Osteoblast (primary cell): ENCODE results near the gene NCOA1. TPM values are rescaled to one million over a fixed set of nuclear protein-coding genes. Genes with fewer than 3 reads are reported as not detected.
"Not testable (repeated sequence)": the region's sequence is repeated elsewhere in the genome, so short reads cannot be mapped to it uniquely, and the experiment has no call there.

Experiments used
- DNase-seq: peaks from one replicate; pipeline ENCODE4 v3.0.0; 2011; ENCODE audit warnings: low spot score, mixed read lengths; ENCODE audit not compliant: insufficient read length; ENCODE audit errors: missing footprints
- H2AFZ ChIP-seq: 2 replicates; pipeline ENCODE4 v1.6.0; 2011; ENCODE audit warnings: mild to moderate bottlenecking, low read length
- H3K27ac ChIP-seq: 2 replicates; pipeline ENCODE4 v1.5.1; 2011; ENCODE audit warnings: mild to moderate bottlenecking, low read depth, low read length, moderate library complexity
- H3K27me3 ChIP-seq: 2 replicates; pipeline ENCODE4 v1.6.0; 2012; ENCODE audit warnings: mild to moderate bottlenecking, control low read depth, inconsistent platforms, low read length, moderate library complexity; ENCODE audit not compliant: insufficient read depth
- H3K36me3 ChIP-seq: 2 replicates; pipeline ENCODE4 v1.5.1; 2011; ENCODE audit warnings: mild to moderate bottlenecking, low read length, control low read depth, moderate library complexity; ENCODE audit not compliant: insufficient read depth
- H3K4me1 ChIP-seq: 2 replicates; pipeline ENCODE4 v1.5.1; 2011; ENCODE audit warnings: mild to moderate bottlenecking, low read length, control low read depth, moderate library complexity; ENCODE audit not compliant: insufficient read depth
- H3K4me2 ChIP-seq: 2 replicates; pipeline ENCODE4 v1.6.0; 2011; ENCODE audit warnings: mild to moderate bottlenecking, low read length; ENCODE audit not compliant: insufficient read depth
- H3K4me3 ChIP-seq: fragments of 200-600 bp; sonication (generic); 3 replicates; pipeline ENCODE4 v1.5.1; 2012; ENCODE audit warnings: mild to moderate bottlenecking, low read length, inconsistent platforms; ENCODE audit not compliant: insufficient read depth
- H3K79me2 ChIP-seq: 2 replicates; pipeline ENCODE4 v1.6.0; 2012; ENCODE audit warnings: mild to moderate bottlenecking, low read length, control low read depth, inconsistent platforms; ENCODE audit not compliant: insufficient read depth
- H3K9me3 ChIP-seq: 2 replicates; pipeline ENCODE4 v1.5.1; 2011; ENCODE audit warnings: low read depth, low read length, control low read depth
- H4K20me1 ChIP-seq: 2 replicates; pipeline ENCODE4 v1.6.0; 2012; ENCODE audit warnings: mild to moderate bottlenecking, low read length, control low read depth; ENCODE audit not compliant: insufficient read depth
- total RNA-seq: library from RNA; depleted of rRNA; stranded (reverse); fragments of >200 nt; gene quantifications from 2 replicates; pipeline ENCODE4 v1.2.3, GENCODE V29; 2012
- TF ChIP-seq, protein P1 (sequence below): IDR thresholded peaks from 2 replicates; pipeline ENCODE4 v1.5.1; 2011; ENCODE audit warnings: mild to moderate bottlenecking, low read depth, low read length, moderate library complexity; ENCODE audit errors: extremely low read depth

NCOA1 gene
- total RNA-seq, 1 donor: 23.2 TPM

DNA sequence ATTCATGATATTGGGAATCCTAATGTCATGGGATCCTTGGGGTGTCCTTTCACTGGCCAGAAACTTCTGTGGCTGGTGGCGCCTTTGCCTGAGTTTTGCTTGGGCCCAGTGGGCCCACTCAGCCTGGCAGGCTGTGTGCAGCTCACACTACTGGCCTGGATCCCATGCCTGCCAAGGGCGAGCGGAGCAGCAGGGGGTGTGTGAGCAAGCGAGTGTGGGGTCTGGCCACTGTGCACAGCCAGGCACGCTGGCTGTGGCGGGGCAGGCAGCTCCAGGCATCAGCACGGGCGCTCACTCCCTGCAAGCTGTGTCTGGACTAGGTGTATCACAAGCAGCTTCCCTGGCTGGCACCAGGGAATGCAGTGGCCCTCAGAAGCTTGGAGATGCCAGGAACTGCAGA is 74.5 kb downstream of the NCOA1 start:
- Histone ChIP-seq H3K9me3 (no peaks in the 10 kb centered on the region), H3K36me3 (no peaks in the 10 kb centered on the region), H3K4me2 (no peak overlapping the region), H3K4me3 (no peak overlapping the region), H2AFZ (no peak overlapping the region), H4K20me1 (peaks cover 6% of the 10 kb centered on the region), H3K27me3 (no peaks in the 10 kb centered on the region), H3K27ac (no peak overlapping the region), H3K79me2 (peaks cover 7% of the 10 kb centered on the region), H3K4me1 (no peaks in the 10 kb centered on the region)
- DNase-seq: no peak
- TF ChIP-seq, protein P1, sequence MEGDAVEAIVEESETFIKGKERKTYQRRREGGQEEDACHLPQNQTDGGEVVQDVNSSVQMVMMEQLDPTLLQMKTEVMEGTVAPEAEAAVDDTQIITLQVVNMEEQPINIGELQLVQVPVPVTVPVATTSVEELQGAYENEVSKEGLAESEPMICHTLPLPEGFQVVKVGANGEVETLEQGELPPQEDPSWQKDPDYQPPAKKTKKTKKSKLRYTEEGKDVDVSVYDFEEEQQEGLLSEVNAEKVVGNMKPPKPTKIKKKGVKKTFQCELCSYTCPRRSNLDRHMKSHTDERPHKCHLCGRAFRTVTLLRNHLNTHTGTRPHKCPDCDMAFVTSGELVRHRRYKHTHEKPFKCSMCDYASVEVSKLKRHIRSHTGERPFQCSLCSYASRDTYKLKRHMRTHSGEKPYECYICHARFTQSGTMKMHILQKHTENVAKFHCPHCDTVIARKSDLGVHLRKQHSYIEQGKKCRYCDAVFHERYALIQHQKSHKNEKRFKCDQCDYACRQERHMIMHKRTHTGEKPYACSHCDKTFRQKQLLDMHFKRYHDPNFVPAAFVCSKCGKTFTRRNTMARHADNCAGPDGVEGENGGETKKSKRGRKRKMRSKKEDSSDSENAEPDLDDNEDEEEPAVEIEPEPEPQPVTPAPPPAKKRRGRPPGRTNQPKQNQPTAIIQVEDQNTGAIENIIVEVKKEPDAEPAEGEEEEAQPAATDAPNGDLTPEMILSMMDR: no peak

GRCh38 chr2:24566209-24566608 is 75.2 kb downstream of the NCOA1 start:
- Histone ChIP-seq H3K9me3 (no peaks in the 10 kb centered on the region), H3K27me3 (no peaks in the 10 kb centered on the region), H4K20me1 (peaks cover 3% of the 10 kb centered on the region), H3K27ac (no peak overlapping the region), H3K4me3 (no peak overlapping the region), H2AFZ (no peak overlapping the region), H3K79me2 (peaks cover 7% of the 10 kb centered on the region), H3K4me1 (no peaks in the 10 kb centered on the region), H3K4me2 (no peak overlapping the region), H3K36me3 (no peaks in the 10 kb centered on the region)
- TF ChIP-seq, protein P1: no peak
- no peak for DNase-seq

GRCh38 chr2:24566630-24567029 is 75.6 kb downstream of the NCOA1 start:
- Histone ChIP-seq H3K27ac (no peak overlapping the region), H3K4me2 (no peak overlapping the region), H4K20me1 (peaks cover 3% of the 10 kb centered on the region), H3K4me1 (no peaks in the 10 kb centered on the region), H3K79me2 (peaks cover 6% of the 10 kb centered on the region), H2AFZ (no peak overlapping the region), H3K27me3 (no peaks in the 10 kb centered on the region), H3K36me3 (no peaks in the 10 kb centered on the region), H3K9me3 (no peaks in the 10 kb centered on the region), H3K4me3 (no peak overlapping the region)
- DNase-seq: no peak
- TF ChIP-seq, protein P1: no peak

DNA sequence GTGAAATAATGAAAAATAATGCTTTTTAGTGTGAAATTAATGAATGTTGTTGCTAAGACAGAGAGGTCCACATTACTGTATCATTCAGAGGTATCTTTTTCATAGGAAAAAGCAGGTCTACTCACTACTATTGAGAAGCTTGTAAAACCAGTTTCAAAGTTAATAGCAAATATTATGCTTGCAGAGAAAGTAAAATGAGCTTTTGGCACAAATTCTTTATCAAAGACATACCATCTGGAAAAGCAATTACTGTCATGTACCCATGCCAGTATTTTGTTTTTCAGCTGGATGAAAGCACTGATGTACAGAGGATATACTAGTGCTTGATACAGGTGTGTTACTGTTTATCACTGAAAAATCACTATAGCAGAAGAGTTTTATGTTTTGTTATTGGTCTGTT is 77.5 kb downstream of the NCOA1 start:
- H3K27me3 ChIP-seq: no peaks in the 10 kb centered on the region
- no peaks in the 10 kb centered on the region for H3K36me3 ChIP-seq
- no peaks in the 10 kb centered on the region for H4K20me1 ChIP-seq
- H3K9me3 ChIP-seq: no peaks in the 10 kb centered on the region
- H3K79me2 ChIP-seq: no peaks in the 10 kb centered on the region
- no peak overlapping the region for H3K27ac ChIP-seq
- no peak overlapping the region for H3K4me3 ChIP-seq
- TF ChIP-seq, protein P1: no peak
- peak; percentile 62 for DNase-seq
- H3K4me2 ChIP-seq: no peak overlapping the region
- H3K4me1 ChIP-seq: no peaks in the 10 kb centered on the region
- H2AFZ ChIP-seq: no peak overlapping the region

- not testable (repeated sequence) for H3K36me3 ChIP-seq, H3K27ac ChIP-seq, H2AFZ ChIP-seq, H3K4me2 ChIP-seq, H3K9me3 ChIP-seq, H3K4me1 ChIP-seq, H3K27me3 ChIP-seq, H3K79me2 ChIP-seq, H4K20me1 ChIP-seq, DNase-seq, H3K4me3 ChIP-seq
These were observed 78.5 kb downstream of the NCOA1 start for GRCh38 chr2:24569565-24569964.
